Endothelial cell of umbilical vein (primary cell): Measurements from ENCODE around the gene B4GALT5. TPM values are rescaled to one million over a fixed set of nuclear protein-coding genes. Genes with fewer than 3 reads are reported as not detected.
A peak's percentile ranks its signal among the peaks of the same experiment; 100 is the strongest.

Experiments
- BruUV-seq: library from RNA; stranded (reverse); fragments of 400-500 nt; replicated peaks from 2 replicates; lab custom pipeline; 2021; lab: Mats Ljungman, UMichigan
- CTCF ChIA-PET: fragments of 300-600, 350-600 bp; sonication (Branson Sonifier 250); formaldehyde crosslinking; loops from one replicate; lab custom pipeline; 2021; ENCODE audit warnings: antibody characterized with exemption, inconsistent platforms; lab: Charles Lee
- POLR2A ChIA-PET: fragments of 300-600, 350-600 bp; sonication (Branson Sonifier 250); formaldehyde crosslinking; loops from one replicate; lab custom pipeline; 2021; ENCODE audit warnings: antibody characterized with exemption, inconsistent platforms; lab: Charles Lee
- DNase-seq: peaks from one replicate; pipeline ENCODE4 v3.0.0-alpha.2; 2011; ENCODE audit warnings: low read depth, low spot score
- FAIRE-seq: peaks from 2 replicates; lab custom pipeline; 2011; peaks lifted over from hg19 to GRCh38; lab: Jason Lieb, UNC
- H2AFZ ChIP-seq: 2 replicates; pipeline ENCODE4 v1.6.0; 2012; ENCODE audit warnings: low read depth, low read length, control low read depth, inconsistent platforms
- H3K27ac ChIP-seq: 2 replicates; pipeline ENCODE4 v1.5.1; 2011; ENCODE audit warnings: low read depth, mild to moderate bottlenecking, control low read depth, low read length, moderate library complexity; ENCODE audit not compliant: insufficient read depth
- H3K27me3 ChIP-seq, 2 experiments: 2 replicates each; pipeline versions ENCODE4 v1.6.0 to v1.6.1; 2011; ENCODE audit warnings: low read length in 2 of 2, mixed read lengths in 1 of 2; ENCODE audit not compliant: control insufficient read depth in 2 of 2, insufficient read depth in 2 of 2
- H3K36me3 ChIP-seq, 2 experiments: 2 replicates in 1 of 2; 3 replicates in 1 of 2; pipeline ENCODE4 v1.5.1; 2011; ENCODE audit warnings: low read length in 2 of 2, mild to moderate bottlenecking in 1 of 2, moderate library complexity in 1 of 2; ENCODE audit not compliant: control insufficient read depth in 2 of 2, insufficient read depth in 2 of 2; ENCODE audit errors: extremely low read depth in 1 of 2
- H3K4me1 ChIP-seq: 3 replicates; pipeline ENCODE4 v1.5.1; 2011; ENCODE audit warnings: mild to moderate bottlenecking, low read length; ENCODE audit not compliant: control insufficient read depth, insufficient read depth; ENCODE audit errors: extremely low read depth
- H3K4me2 ChIP-seq: 2 replicates; pipeline ENCODE4 v1.6.1; 2011; ENCODE audit warnings: low read length, control low read depth, mixed read lengths; ENCODE audit not compliant: insufficient read depth
- H3K4me3 ChIP-seq, 3 experiments: fragments of 200-600 bp in 1 of 3; sonication (generic), shearing (Covaris generic) in 1 of 3; replicated peaks in 1 of 3; 2 replicates each; pipeline ENCODE4 v1.5.1; 2011 to 2016; ENCODE audit warnings: control low read depth in 3 of 3, low read length in 3 of 3, mild to moderate bottlenecking in 2 of 3, inconsistent platforms in 1 of 3, low read depth in 1 of 3, moderate library complexity in 1 of 3; ENCODE audit not compliant: insufficient read depth in 1 of 3
- H3K79me2 ChIP-seq: 2 replicates; pipeline ENCODE4 v1.6.0; 2012; ENCODE audit warnings: low read length, inconsistent platforms; ENCODE audit not compliant: control insufficient read depth, insufficient read depth
- H3K9ac ChIP-seq: replicated peaks from 2 replicates; pipeline ENCODE3; 2011; ENCODE audit warnings: low read length, control low read depth; ENCODE audit not compliant: insufficient read depth; ENCODE audit errors: extremely low read depth
- H3K9me1 ChIP-seq: replicated peaks from 3 replicates; pipeline ENCODE4 v1.6.0; 2011; ENCODE audit warnings: mild to moderate bottlenecking, low read length; ENCODE audit not compliant: control insufficient read depth, insufficient read depth; ENCODE audit errors: extremely low read depth
- H3K9me3 ChIP-seq: replicated peaks from 2 replicates; pipeline ENCODE4 v1.5.1; 2012; ENCODE audit warnings: low read length, inconsistent platforms; ENCODE audit not compliant: control insufficient read depth, insufficient read depth
- H4K20me1 ChIP-seq: replicated peaks from 2 replicates; pipeline ENCODE3; 2011; ENCODE audit warnings: mild to moderate bottlenecking, low read length; ENCODE audit not compliant: control insufficient read depth, insufficient read depth; ENCODE audit errors: extremely low read depth
- CTCF ChIP-seq, 2 donors: IDR thresholded peaks; 1 replicate in 1 of 2; 2 replicates in 1 of 2; pipeline ENCODE4 v1.5.1; 2011; ENCODE audit warnings: low read length in 2 of 2, mild to moderate bottlenecking in 2 of 2, moderate library complexity in 2 of 2, control low read depth in 1 of 2, inconsistent platforms in 1 of 2, low read depth in 1 of 2; ENCODE audit not compliant: insufficient read depth in 1 of 2; ENCODE audit errors: extremely low read depth in 1 of 2
- EZH2 ChIP-seq: IDR thresholded peaks from 2 replicates; pipeline ENCODE4 v1.6.1; 2012; ENCODE audit warnings: borderline replicate concordance, low read depth, mild to moderate bottlenecking, moderate library complexity, low read length, inconsistent platforms; ENCODE audit not compliant: severe bottlenecking
- FOS ChIP-seq: IDR thresholded peaks from 2 replicates; pipeline ENCODE4 v1.6.1; 2011; ENCODE audit warnings: mild to moderate bottlenecking, low read length, moderate library complexity, borderline replicate concordance; ENCODE audit not compliant: insufficient read depth
- GATA2 ChIP-seq: IDR thresholded peaks from 2 replicates; pipeline ENCODE4 v1.7.0; 2011; ENCODE audit warnings: low read depth, mild to moderate bottlenecking, moderate library complexity, mixed read lengths, low read length; ENCODE audit not compliant: insufficient read length, insufficient read depth
- JUN ChIP-seq: IDR thresholded peaks from 2 replicates; pipeline ENCODE4 v1.6.1; 2011; ENCODE audit warnings: borderline replicate concordance, low read depth; ENCODE audit not compliant: insufficient read length, insufficient read depth
- MAX ChIP-seq: IDR thresholded peaks from 2 replicates; pipeline ENCODE4 v1.6.1; 2011; ENCODE audit not compliant: insufficient read depth, insufficient read length
- MYC ChIP-seq: IDR thresholded peaks from one replicate; pipeline ENCODE4 v1.6.1; 2011; ENCODE audit warnings: mild to moderate bottlenecking, low read depth, low read length
- POLR2A ChIP-seq: IDR thresholded peaks from 2 replicates; pipeline ENCODE4 v1.6.1; 2012; ENCODE audit warnings: low read depth, mild to moderate bottlenecking, control low read depth, low read length
- POLR2AphosphoS5 ChIP-seq: IDR thresholded peaks from 2 replicates; pipeline ENCODE4 v1.6.1; 2012; ENCODE audit warnings: low read depth, mild to moderate bottlenecking, control low read depth, low read length, moderate library complexity; ENCODE audit not compliant: insufficient read depth
- dilution Hi-C: fragments of 300-500 bp; cut with MboI; formaldehyde crosslinking; loops from one replicate; pipeline ENCODE4 v1.15.0; 2019; ENCODE audit warnings: low sequenced_read_pairs; ENCODE audit not compliant: extremely low pct_ligation_motif_present
- intact Hi-C: fragments of 100-400 bp; cut with micrococcal nuclease; formaldehyde crosslinking; loops from one replicate; pipeline ENCODE4 v1.10.0; 2022
- polyA plus RNA-seq, 4 experiments: library from polyadenylated mRNA; depleted of rRNA in 3 of 4; stranded (reverse) in 3 of 4; unstranded in 1 of 4; fragments of >200 nt; gene quantifications; 2 replicates each; pipeline versions ENCODE4 v1.2.1 to v1.2.3, GENCODE V29; 2011 to 2012; ENCODE audit warnings: missing spikeins in 1 of 4
- total RNA-seq: library from RNA; stranded (reverse); gene quantifications from 2 replicates; pipeline ENCODE4 v1.2.3, GENCODE V29; 2021

The B4GALT5 gene
- total and polyA plus RNA-seq, 2 donors (not counting 3 experiments of a cell fraction or from before 2014, with no cell fraction given): 54.4 to 70.1 TPM

GRCh38 chr20:49712118-49712517 lies 1.6 kb downstream of the B4GALT5 start:
- Histone ChIP-seq H3K4me1 (peaks cover 17% of the 10 kb centered on the region), H2AFZ (no peak overlapping the region), H3K4me2 (peak overlapping the region; percentile 72), H4K20me1 (no peaks in the 10 kb centered on the region), H3K27ac (peak overlapping the region; percentile 79), H3K36me3 (no peaks in the 10 kb centered on the region), H3K79me2 (peaks cover 63% of the 10 kb centered on the region), H3K4me3 (peak overlapping the region; percentile 81 to 93 (median 87)), H3K9ac (peak overlapping the region; percentile 93), H3K27me3 (no peaks in the 10 kb centered on the region), H3K9me3 (no peaks in the 10 kb centered on the region), H3K9me1 (no peaks in the 10 kb centered on the region)
- BruUV-seq: no TSS peak
- DNase-seq (no peak), FAIRE-seq (no peak)
- intact Hi-C loops (loop anchor here (2.0 to 5.0 kb wide), 3 partner anchors 50 to 101 kb away; partner anchors contain the start of gene SLC9A8), dilution Hi-C loops (no loop called here)
- no peak for TF ChIP-seq MYC
- no peak for TF ChIP-seq JUN
- TF ChIP-seq MAX: no peak
- TF ChIP-seq EZH2: no peak
- no peak for TF ChIP-seq POLR2A
- TF ChIP-seq GATA2: no peak
- TF ChIP-seq FOS: no peak
- no peak for TF ChIP-seq POLR2AphosphoS5
- no peak for TF ChIP-seq CTCF (IDR thresholded peaks at IDR 0.05; ENCODE audit: extremely low read depth in 1 of 2, insufficient read depth in 1 of 2, low read depth in 1 of 2, low read length in 2 of 2)
- ChIA-PET POLR2A (no interaction called here), CTCF (interaction anchor here (0.7 to 1.1 kb wide), 4 partner anchors 11 to 74 kb away, joined by 3 read pairs; no protein-coding TSS in a partner anchor)
